ENCODE results near the gene VMAC.

GRCh38 chr19:5933391-5934068 lies 28.9 kb downstream of the VMAC start:
- no peak for TF ChIP-seq CTCF (IDR thresholded peaks at IDR 0.05)
- no peak for TF ChIP-seq POLR2A (IDR thresholded peaks at IDR 0.05)

Measured in lower leg skin (tissue), 3 donors.